Adrenal gland (tissue), 5 donors: Measurements from ENCODE around the gene WIF1.

Source experiments
- POLR2A ChIP-seq, 2 donors: fragments of 450-650 bp; IDR thresholded peaks; one replicate each; pipeline ENCODE4 v1.6.1; 2017; ENCODE audit warnings: antibody characterized with exemption in 2 of 2, mild to moderate bottlenecking in 2 of 2, moderate library complexity in 1 of 2
- TF ChIP-seq, protein P1 (sequence below), 6 experiments: fragments of 450-650 bp in 4 of 6; fragments of 200-600 bp in 2 of 6; sonication (generic) in 1 of 6; IDR thresholded peaks; 1 replicate in 5 of 6; 2 replicates in 1 of 6; pipeline versions ENCODE4 v1.5.1 to v1.8.0; 2016 to 2021; ENCODE audit warnings: antibody characterized with exemption in 6 of 6, mild to moderate bottlenecking in 2 of 6, moderate library complexity in 1 of 6
- donor health status: DM: no; HTN: no; CAD: no.

DNA sequence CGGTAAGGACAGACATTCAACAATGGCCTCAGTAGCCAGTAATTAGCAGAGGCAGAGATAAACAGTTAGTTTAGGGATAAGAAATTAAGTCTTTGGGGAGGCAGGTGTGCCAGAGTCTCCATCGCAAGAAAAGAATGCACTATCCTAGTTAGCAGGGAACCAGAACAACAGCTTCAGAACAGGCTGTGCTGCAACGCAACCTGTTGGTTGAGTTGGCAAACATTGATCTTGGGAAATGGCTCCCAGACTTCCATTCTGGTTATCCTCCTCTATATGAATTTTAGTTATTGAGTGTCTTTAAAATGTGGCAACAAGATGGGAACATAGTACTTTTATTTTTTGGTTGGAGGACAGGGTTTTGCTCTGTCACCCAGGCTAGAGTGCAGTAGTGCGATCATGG lies 36.0 kb upstream of the WIF1 start:
- TF ChIP-seq, protein P1, sequence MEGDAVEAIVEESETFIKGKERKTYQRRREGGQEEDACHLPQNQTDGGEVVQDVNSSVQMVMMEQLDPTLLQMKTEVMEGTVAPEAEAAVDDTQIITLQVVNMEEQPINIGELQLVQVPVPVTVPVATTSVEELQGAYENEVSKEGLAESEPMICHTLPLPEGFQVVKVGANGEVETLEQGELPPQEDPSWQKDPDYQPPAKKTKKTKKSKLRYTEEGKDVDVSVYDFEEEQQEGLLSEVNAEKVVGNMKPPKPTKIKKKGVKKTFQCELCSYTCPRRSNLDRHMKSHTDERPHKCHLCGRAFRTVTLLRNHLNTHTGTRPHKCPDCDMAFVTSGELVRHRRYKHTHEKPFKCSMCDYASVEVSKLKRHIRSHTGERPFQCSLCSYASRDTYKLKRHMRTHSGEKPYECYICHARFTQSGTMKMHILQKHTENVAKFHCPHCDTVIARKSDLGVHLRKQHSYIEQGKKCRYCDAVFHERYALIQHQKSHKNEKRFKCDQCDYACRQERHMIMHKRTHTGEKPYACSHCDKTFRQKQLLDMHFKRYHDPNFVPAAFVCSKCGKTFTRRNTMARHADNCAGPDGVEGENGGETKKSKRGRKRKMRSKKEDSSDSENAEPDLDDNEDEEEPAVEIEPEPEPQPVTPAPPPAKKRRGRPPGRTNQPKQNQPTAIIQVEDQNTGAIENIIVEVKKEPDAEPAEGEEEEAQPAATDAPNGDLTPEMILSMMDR (IDR thresholded peaks at IDR 0.05): no peak
- TF ChIP-seq POLR2A (IDR thresholded peaks at IDR 0.05): no peak
